HepG2 (cell line): ENCODE measurements around the gene DAZAP1.

Source experiments
- ATF5 ChIP-seq: sonication (generic); formaldehyde crosslinking; IDR thresholded peaks from 2 replicates; pipeline ENCODE4 v1.4.0; 2020; ENCODE audit warnings: mild to moderate bottlenecking, low read depth, missing genetic modification reagents
- DR1 ChIP-seq: sonication (generic); formaldehyde crosslinking; IDR thresholded peaks from 2 replicates; pipeline ENCODE4 v1.8.0; 2021; ENCODE audit warnings: mild to moderate bottlenecking, missing genetic modification reagents, inconsistent platforms
- EZH2 ChIP-seq: conservative IDR thresholded peaks from 2 replicates; pipeline ENCODE4 v1.6.1; 2012; ENCODE audit warnings: mild to moderate bottlenecking, low read depth, low read length, moderate library complexity
- GPN1 ChIP-seq: sonication (generic); formaldehyde crosslinking; IDR thresholded peaks from 2 replicates; pipeline ENCODE4 v1.5.1; 2020; ENCODE audit warnings: missing genetic modification reagents, borderline replicate concordance
- KDM1A ChIP-seq: IDR thresholded peaks from 2 replicates; pipeline ENCODE4 v1.6.1; 2016; ENCODE audit warnings: missing compliant biosample characterization
- MAX ChIP-seq: IDR thresholded peaks from 2 replicates; pipeline ENCODE4 v1.6.1; 2012; ENCODE audit warnings: inconsistent platforms
- POLR2A ChIP-seq, 2 experiments: IDR thresholded peaks; 2 replicates each; pipeline ENCODE4 v1.6.1; 2011; ENCODE audit warnings: low read depth in 2 of 2, low read length in 2 of 2, mild to moderate bottlenecking in 1 of 2, moderate library complexity in 1 of 2; ENCODE audit not compliant: insufficient read depth in 1 of 2
- ZBTB7A ChIP-seq: sonication (generic); formaldehyde crosslinking; IDR thresholded peaks from 2 replicates; pipeline ENCODE4 v1.8.0; 2022; ENCODE audit warnings: mild to moderate bottlenecking, missing genetic modification reagents
- ZC3H13 ChIP-seq: sonication (generic); formaldehyde crosslinking; IDR thresholded peaks from 2 replicates; pipeline ENCODE4 v1.8.1; 2023; ENCODE audit warnings: mild to moderate bottlenecking, missing genetic modification reagents, moderate library complexity
- ZNF280B ChIP-seq: sonication (generic); formaldehyde crosslinking; IDR thresholded peaks from 2 replicates; pipeline ENCODE4 v1.5.0; 2020; ENCODE audit warnings: missing genetic modification reagents, mild to moderate bottlenecking, borderline replicate concordance
- ZNF570 ChIP-seq: sonication (generic); formaldehyde crosslinking; IDR thresholded peaks from 2 replicates; pipeline ENCODE4 v1.4.0; 2020; ENCODE audit warnings: mild to moderate bottlenecking, missing genetic modification reagents, borderline replicate concordance
- TF ChIP-seq, protein P1 (sequence below): sonication (generic); formaldehyde crosslinking; IDR thresholded peaks from 2 replicates; pipeline ENCODE4 v1.5.0; 2020; ENCODE audit warnings: mild to moderate bottlenecking, missing genetic modification reagents, moderate library complexity

DNA sequence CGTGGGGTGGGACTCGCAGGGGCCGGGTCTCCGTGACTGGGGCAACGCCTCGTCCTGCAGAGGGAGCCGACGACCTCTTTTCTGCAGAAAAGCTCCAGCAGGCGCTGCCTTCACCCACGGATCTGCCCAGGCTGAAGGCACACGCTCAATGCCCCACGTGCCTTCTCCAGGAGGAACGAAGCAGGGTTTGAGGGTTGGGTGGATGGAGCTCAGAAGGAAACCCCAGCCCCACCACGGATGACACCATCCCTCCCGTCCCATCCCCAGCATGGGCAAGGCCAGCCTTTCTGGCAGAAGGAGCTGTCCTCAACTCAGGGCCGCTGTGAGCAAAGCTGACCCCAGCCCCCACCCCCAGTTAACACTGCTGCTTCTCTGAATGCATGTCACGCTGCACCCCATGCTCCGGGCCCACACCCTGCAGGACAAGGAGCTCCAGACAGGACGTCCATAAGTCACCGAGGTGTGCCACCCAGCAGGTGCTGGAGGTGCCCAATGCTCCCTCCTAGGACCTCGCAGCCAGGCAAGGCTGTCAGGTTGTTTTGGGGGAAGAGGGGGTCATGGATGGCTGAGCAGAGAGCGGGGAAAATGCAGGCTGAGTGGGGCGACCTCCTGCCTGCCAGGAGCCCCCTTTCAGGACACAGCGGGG is 64.3 kb downstream of the DAZAP1 start:
- TF ChIP-seq, protein P1, sequence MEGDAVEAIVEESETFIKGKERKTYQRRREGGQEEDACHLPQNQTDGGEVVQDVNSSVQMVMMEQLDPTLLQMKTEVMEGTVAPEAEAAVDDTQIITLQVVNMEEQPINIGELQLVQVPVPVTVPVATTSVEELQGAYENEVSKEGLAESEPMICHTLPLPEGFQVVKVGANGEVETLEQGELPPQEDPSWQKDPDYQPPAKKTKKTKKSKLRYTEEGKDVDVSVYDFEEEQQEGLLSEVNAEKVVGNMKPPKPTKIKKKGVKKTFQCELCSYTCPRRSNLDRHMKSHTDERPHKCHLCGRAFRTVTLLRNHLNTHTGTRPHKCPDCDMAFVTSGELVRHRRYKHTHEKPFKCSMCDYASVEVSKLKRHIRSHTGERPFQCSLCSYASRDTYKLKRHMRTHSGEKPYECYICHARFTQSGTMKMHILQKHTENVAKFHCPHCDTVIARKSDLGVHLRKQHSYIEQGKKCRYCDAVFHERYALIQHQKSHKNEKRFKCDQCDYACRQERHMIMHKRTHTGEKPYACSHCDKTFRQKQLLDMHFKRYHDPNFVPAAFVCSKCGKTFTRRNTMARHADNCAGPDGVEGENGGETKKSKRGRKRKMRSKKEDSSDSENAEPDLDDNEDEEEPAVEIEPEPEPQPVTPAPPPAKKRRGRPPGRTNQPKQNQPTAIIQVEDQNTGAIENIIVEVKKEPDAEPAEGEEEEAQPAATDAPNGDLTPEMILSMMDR (CRISPR knock-in tag): peak; percentile 51
- TF ChIP-seq EZH2 (no peak), ZNF280B (CRISPR knock-in tag) (no peak), DR1 (no peak), ZBTB7A (CRISPR knock-in tag) (no peak), KDM1A (no peak), GPN1 (CRISPR knock-in tag) (no peak), ZC3H13 (CRISPR knock-in tag) (no peak), MAX (no peak), ATF5 (CRISPR knock-in tag) (no peak), POLR2A (IDR thresholded peaks at IDR 0.05; ENCODE audit: insufficient read depth in 1 of 2, low read depth in 2 of 2, low read length in 2 of 2) (0 out of 4 replicates have a peak, but pooled peaks of 1 of the 2 experiments have one; percentile 7), ZNF570 (CRISPR knock-in tag) (no peak)
